ENCODE measurements around the gene PIK3R1.

The PIK3R1 gene

GRCh38 chr5:68287976-68288706 is 72.6 kb downstream of the PIK3R1 start:
- Histone ChIP-seq H3K9me3 (ENCODE audit: insufficient read depth, low read length, severe bottlenecking) (no peaks in the 10 kb centered on the region), H2AFZ (ENCODE audit: low read depth, low read length) (peak overlapping the region; percentile 61), H3K79me2 (ENCODE audit: insufficient read depth, low read length) (peaks cover 76% of the 10 kb centered on the region), H3K4me1 (ENCODE audit: insufficient read depth, low read length) (peaks cover 63% of the 10 kb centered on the region), H3K27ac (ENCODE audit: low read length) (peak overlapping the region; percentile 88), H3K4me2 (ENCODE audit: insufficient read depth, low read length) (peak overlapping the region; percentile 90), H3K4me3 (ENCODE audit: low read depth in 1 of 2, low read length in 2 of 2) (peak overlapping the region; percentile 32 to 57), H3K27me3 (ENCODE audit: insufficient read depth, low read length, poor library complexity) (no peaks in the 10 kb centered on the region), H3K36me3 (ENCODE audit: insufficient read depth, low read length) (peaks cover 50% of the 10 kb centered on the region), H3K9ac (ENCODE audit: low read depth, low read length) (peak overlapping the region; percentile 60), H4K20me1 (ENCODE audit: insufficient read depth, low read length) (peaks cover 8% of the 10 kb centered on the region; the same call in 1 of the 2 replicates)
- TF ChIP-seq EZH2 (IDR thresholded peaks at IDR 0.05; ENCODE audit: borderline replicate concordance, low read depth, low read length, severe bottlenecking): no peak
- no peak for TF ChIP-seq CTCF (IDR thresholded peaks at IDR 0.05; ENCODE audit: borderline replicate concordance, extremely low read depth, low read length, poor library complexity, severe bottlenecking)
- ATAC-seq (ENCODE audit: insufficient read depth, low read depth) (peak; percentile 85), DNase-seq (peak; percentile 69)

- Histone ChIP-seq H4K20me1 (ENCODE audit: insufficient read depth, low read length) (peaks cover 8% of the 10 kb centered on the region; the same call in 1 of the 2 replicates), H3K79me2 (ENCODE audit: insufficient read depth, low read length) (peaks cover 70% of the 10 kb centered on the region), H3K27ac (ENCODE audit: low read length) (peak overlapping the region; percentile 88), H3K4me2 (ENCODE audit: insufficient read depth, low read length) (peak overlapping the region; percentile 90), H3K9me3 (ENCODE audit: insufficient read depth, low read length, severe bottlenecking) (no peaks in the 10 kb centered on the region), H3K9ac (ENCODE audit: low read depth, low read length) (peak overlapping the region; percentile 60), H3K4me3 (ENCODE audit: low read depth in 1 of 2, low read length in 2 of 2) (peak overlapping the region; percentile 32 to 57), H3K27me3 (ENCODE audit: insufficient read depth, low read length, poor library complexity) (no peaks in the 10 kb centered on the region), H3K4me1 (ENCODE audit: insufficient read depth, low read length) (peaks cover 57% of the 10 kb centered on the region), H3K36me3 (ENCODE audit: insufficient read depth, low read length) (peaks cover 50% of the 10 kb centered on the region), H2AFZ (ENCODE audit: low read depth, low read length) (0 out of 2 replicates have a peak overlapping the region, but pooled peaks have one; percentile 10)
- no peak for TF ChIP-seq EZH2 (IDR thresholded peaks at IDR 0.05; ENCODE audit: borderline replicate concordance, low read depth, low read length, severe bottlenecking)
- no peak for TF ChIP-seq CTCF (IDR thresholded peaks at IDR 0.05; ENCODE audit: borderline replicate concordance, extremely low read depth, low read length, poor library complexity, severe bottlenecking)
- DNase-seq (no peak), ATAC-seq (ENCODE audit: insufficient read depth, low read depth) (peak; percentile 36)
Measured at GRCh38 chr5:68288707-68289134, 73.2 kb downstream of the PIK3R1 start.

GRCh38 chr5:68289498-68289897 is 73.9 kb downstream of the PIK3R1 start:
- Histone ChIP-seq H4K20me1 (ENCODE audit: insufficient read depth, low read length) (peaks cover 8% of the 10 kb centered on the region; the same call in 1 of the 2 replicates), H3K36me3 (ENCODE audit: insufficient read depth, low read length) (peaks cover 50% of the 10 kb centered on the region), H2AFZ (ENCODE audit: low read depth, low read length) (no peak overlapping the region), H3K9me3 (ENCODE audit: insufficient read depth, low read length, severe bottlenecking) (no peaks in the 10 kb centered on the region), H3K9ac (ENCODE audit: low read depth, low read length) (no peak overlapping the region), H3K4me1 (ENCODE audit: insufficient read depth, low read length) (peaks cover 49% of the 10 kb centered on the region), H3K27ac (ENCODE audit: low read length) (no peak overlapping the region), H3K79me2 (ENCODE audit: insufficient read depth, low read length) (peaks cover 62% of the 10 kb centered on the region), H3K4me3 (ENCODE audit: low read depth in 1 of 2, low read length in 2 of 2) (no peak overlapping the region), H3K27me3 (ENCODE audit: insufficient read depth, low read length, poor library complexity) (no peaks in the 10 kb centered on the region), H3K4me2 (ENCODE audit: insufficient read depth, low read length) (no peak overlapping the region)
- TF ChIP-seq CTCF (IDR thresholded peaks at IDR 0.05; ENCODE audit: borderline replicate concordance, extremely low read depth, low read length, poor library complexity, severe bottlenecking): no peak
- no peak for TF ChIP-seq EZH2 (IDR thresholded peaks at IDR 0.05; ENCODE audit: borderline replicate concordance, low read depth, low read length, severe bottlenecking)
- ATAC-seq (ENCODE audit: insufficient read depth, low read depth) (no peak), DNase-seq (no peak)
